Measurements from ENCODE around the gene ZNF358.

DNA sequence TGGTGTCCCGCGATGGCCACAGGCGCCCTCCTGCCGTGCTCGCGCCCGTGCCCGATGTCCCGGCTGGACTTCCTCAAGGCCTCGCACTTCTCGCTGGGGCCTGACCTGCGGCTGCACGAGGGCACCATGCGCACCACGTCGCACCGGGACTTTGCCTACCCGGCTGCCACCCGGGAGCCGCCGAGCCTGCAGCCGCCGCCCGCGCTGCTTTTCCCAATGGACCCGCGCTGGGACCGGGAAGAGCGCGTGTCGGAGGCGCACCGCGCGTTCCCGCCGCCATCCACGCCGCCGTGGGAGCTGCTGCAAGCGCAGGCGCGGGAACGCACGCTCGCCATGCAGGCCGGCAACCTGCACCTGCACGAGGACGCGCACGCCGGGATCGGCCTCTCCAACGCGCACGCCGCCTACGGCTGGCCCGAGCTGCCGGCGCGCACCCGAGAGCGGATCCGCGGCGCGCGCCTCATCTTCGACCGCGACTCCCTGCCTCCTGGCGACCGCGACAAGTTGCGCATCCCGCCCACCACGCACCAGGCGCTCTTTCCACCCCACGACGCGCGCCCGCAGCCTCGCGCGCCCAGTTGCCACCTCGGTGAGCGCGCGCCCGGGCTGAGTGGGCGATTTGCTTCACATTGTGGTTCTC is 15.0 kb upstream of the ZNF358 start:
- no peak for TF ChIP-seq TAF1 (IDR thresholded peaks at IDR 0.05; ENCODE audit: borderline replicate concordance, insufficient read depth, low read length)
- TF ChIP-seq, protein P1, sequence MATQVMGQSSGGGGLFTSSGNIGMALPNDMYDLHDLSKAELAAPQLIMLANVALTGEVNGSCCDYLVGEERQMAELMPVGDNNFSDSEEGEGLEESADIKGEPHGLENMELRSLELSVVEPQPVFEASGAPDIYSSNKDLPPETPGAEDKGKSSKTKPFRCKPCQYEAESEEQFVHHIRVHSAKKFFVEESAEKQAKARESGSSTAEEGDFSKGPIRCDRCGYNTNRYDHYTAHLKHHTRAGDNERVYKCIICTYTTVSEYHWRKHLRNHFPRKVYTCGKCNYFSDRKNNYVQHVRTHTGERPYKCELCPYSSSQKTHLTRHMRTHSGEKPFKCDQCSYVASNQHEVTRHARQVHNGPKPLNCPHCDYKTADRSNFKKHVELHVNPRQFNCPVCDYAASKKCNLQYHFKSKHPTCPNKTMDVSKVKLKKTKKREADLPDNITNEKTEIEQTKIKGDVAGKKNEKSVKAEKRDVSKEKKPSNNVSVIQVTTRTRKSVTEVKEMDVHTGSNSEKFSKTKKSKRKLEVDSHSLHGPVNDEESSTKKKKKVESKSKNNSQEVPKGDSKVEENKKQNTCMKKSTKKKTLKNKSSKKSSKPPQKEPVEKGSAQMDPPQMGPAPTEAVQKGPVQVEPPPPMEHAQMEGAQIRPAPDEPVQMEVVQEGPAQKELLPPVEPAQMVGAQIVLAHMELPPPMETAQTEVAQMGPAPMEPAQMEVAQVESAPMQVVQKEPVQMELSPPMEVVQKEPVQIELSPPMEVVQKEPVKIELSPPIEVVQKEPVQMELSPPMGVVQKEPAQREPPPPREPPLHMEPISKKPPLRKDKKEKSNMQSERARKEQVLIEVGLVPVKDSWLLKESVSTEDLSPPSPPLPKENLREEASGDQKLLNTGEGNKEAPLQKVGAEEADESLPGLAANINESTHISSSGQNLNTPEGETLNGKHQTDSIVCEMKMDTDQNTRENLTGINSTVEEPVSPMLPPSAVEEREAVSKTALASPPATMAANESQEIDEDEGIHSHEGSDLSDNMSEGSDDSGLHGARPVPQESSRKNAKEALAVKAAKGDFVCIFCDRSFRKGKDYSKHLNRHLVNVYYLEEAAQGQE (IDR thresholded peaks at IDR 0.05; ENCODE audit: insufficient read depth in 1 of 2, low read depth in 2 of 2, low read length in 2 of 2), result no peak

All from PFSK-1 (cell line).